Ascending aorta (tissue), 2 donors: Measurements from ENCODE around the gene TSSK2. TPM values are rescaled to one million over a fixed set of nuclear protein-coding genes. Genes with fewer than 3 reads are reported as not detected.

ENCODE experiments used
- DNase-seq, 2 donors: peaks; one replicate each; pipeline ENCODE4 v3.0.0-alpha.2; 2019; ENCODE audit warnings: low spot score in 2 of 2
- H3K27ac ChIP-seq, 2 donors: fragments of 200-600 bp; sonication (generic); one replicate each; pipeline ENCODE4 v1.5.1; 2016 to 2017; ENCODE audit warnings: mild to moderate bottlenecking in 1 of 2
- H3K27me3 ChIP-seq: fragments of 200-600 bp; sonication (generic); one replicate; pipeline ENCODE4 v1.5.1; 2017
- H3K36me3 ChIP-seq, 2 donors: fragments of 200-600 bp; sonication (generic); one replicate each; pipeline ENCODE4 v1.5.1; 2016
- H3K4me1 ChIP-seq, 2 donors: fragments of 200-600 bp; sonication (generic); one replicate each; pipeline ENCODE4 v1.5.1; 2016 to 2017; ENCODE audit warnings: mild to moderate bottlenecking in 1 of 2
- H3K4me3 ChIP-seq, 2 donors: fragments of 200-600 bp; sonication (generic); one replicate each; pipeline ENCODE4 v1.5.1; 2016 to 2017; ENCODE audit warnings: mild to moderate bottlenecking in 1 of 2
- H3K9me3 ChIP-seq, 2 donors: fragments of 200-600 bp; sonication (generic); one replicate each; pipeline ENCODE4 v1.5.1; 2016
- intact Hi-C: fragments of 100-400 bp; cut with DNase I; formaldehyde crosslinking; loops from one replicate; pipeline ENCODE4 v1.15.1; 2023
- total RNA-seq: library from RNA; depleted of rRNA; stranded (reverse); fragments of >200 nt; gene quantifications from one replicate; pipeline ENCODE4 v1.1.0, GENCODE V29; 2016
- TF ChIP-seq, protein P1 (sequence below), 3 experiments: fragments of 200-600 bp in 2 of 3; fragments of 450-650 bp in 1 of 3; sonication (generic) in 2 of 3; IDR thresholded peaks; one replicate each; pipeline ENCODE4 v1.5.1; 2016 to 2019; ENCODE audit warnings: antibody characterized with exemption in 3 of 3, mild to moderate bottlenecking in 1 of 3, moderate library complexity in 1 of 3

Gene TSSK2
- total RNA-seq, 1 donor from 2014 or later = not detected

DNA sequence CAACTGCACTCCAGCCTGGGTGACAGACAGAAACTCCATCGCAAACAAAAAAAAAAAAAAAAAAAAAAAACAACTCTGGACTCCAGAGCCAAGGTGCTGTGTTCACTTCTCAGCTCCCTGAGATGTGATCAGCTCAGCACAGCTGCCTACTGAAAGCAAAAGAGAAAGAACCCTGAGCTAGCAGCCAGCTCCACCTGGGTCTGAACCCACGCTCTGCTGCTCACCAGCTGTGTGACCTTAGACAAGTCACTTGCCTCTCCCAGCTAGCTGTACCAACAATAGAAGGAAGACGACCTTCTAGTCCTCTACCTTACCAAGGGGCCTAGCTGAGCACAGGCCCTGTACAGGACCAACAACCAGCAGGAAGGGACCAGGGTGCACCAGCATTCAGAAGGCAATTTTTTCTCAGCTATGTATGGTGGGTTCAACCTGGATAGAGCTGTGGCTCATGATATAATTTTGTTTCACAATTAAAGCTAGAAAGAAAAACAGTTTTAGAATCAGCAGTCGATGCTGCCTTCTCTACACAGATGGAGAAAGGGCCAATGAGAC, 12.7 kb upstream of the TSSK2 start:
- H3K4me3 ChIP-seq = no peak overlapping the region
- no peaks in the 10 kb centered on the region for H3K9me3 ChIP-seq
- H3K36me3 ChIP-seq = peaks cover 0 to 4% of the 10 kb centered on the region in 2 donors
- TF ChIP-seq, protein P1, sequence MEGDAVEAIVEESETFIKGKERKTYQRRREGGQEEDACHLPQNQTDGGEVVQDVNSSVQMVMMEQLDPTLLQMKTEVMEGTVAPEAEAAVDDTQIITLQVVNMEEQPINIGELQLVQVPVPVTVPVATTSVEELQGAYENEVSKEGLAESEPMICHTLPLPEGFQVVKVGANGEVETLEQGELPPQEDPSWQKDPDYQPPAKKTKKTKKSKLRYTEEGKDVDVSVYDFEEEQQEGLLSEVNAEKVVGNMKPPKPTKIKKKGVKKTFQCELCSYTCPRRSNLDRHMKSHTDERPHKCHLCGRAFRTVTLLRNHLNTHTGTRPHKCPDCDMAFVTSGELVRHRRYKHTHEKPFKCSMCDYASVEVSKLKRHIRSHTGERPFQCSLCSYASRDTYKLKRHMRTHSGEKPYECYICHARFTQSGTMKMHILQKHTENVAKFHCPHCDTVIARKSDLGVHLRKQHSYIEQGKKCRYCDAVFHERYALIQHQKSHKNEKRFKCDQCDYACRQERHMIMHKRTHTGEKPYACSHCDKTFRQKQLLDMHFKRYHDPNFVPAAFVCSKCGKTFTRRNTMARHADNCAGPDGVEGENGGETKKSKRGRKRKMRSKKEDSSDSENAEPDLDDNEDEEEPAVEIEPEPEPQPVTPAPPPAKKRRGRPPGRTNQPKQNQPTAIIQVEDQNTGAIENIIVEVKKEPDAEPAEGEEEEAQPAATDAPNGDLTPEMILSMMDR (IDR thresholded peaks at IDR 0.05) = no peak
- H3K27ac ChIP-seq = no peak overlapping the region
- peaks cover 22 to 27% of the 10 kb centered on the region in 2 donors for H3K4me1 ChIP-seq
- DNase-seq = no peak
- H3K27me3 ChIP-seq = no peaks in the 10 kb centered on the region
- intact Hi-C loops = no loop called here

- intact Hi-C loops = no loop called here
- H3K27me3 ChIP-seq = no peaks in the 10 kb centered on the region
- H3K36me3 ChIP-seq = peaks cover 0 to 4% of the 10 kb centered on the region in 2 donors
- TF ChIP-seq, protein P1 (IDR thresholded peaks at IDR 0.05) = no peak
- no peak overlapping the region for H3K27ac ChIP-seq
- H3K4me1 ChIP-seq = peaks cover 22 to 27% of the 10 kb centered on the region in 2 donors
- H3K4me3 ChIP-seq = peak overlapping the region in 1 of 2 donors; percentile 86
- H3K9me3 ChIP-seq = no peaks in the 10 kb centered on the region
- no peak for DNase-seq
Measured at GRCh38 chr22:19119949-19120348, 11.2 kb upstream of the TSSK2 start.

GRCh38 chr22:19120829-19121630, 10.1 kb upstream of the TSSK2 start:
- peak overlapping the region; percentile 83 to 87 for H3K27ac ChIP-seq
- peak overlapping the region; percentile 86 to 97 for H3K4me3 ChIP-seq
- intact Hi-C loops = no loop called here
- TF ChIP-seq, protein P1 (IDR thresholded peaks at IDR 0.05) = no peak
- no peaks in the 10 kb centered on the region for H3K9me3 ChIP-seq
- DNase-seq = no peak
- no peaks in the 10 kb centered on the region for H3K27me3 ChIP-seq
- H3K36me3 ChIP-seq = peaks cover 0 to 4% of the 10 kb centered on the region in 2 donors
- peaks cover 18 to 27% of the 10 kb centered on the region in 2 donors for H3K4me1 ChIP-seq

GRCh38 chr22:19121631-19122142, 9.4 kb upstream of the TSSK2 start:
- TF ChIP-seq, protein P1 (IDR thresholded peaks at IDR 0.05) = no peak
- Histone ChIP-seq H3K4me3 (peak overlapping the region; percentile 86 to 97), H3K4me1 (peaks cover 16 to 27% of the 10 kb centered on the region in 2 donors), H3K27ac (peak overlapping the region; percentile 83 to 87), H3K9me3 (no peaks in the 10 kb centered on the region), H3K27me3 (no peaks in the 10 kb centered on the region), H3K36me3 (peaks cover 0 to 4% of the 10 kb centered on the region in 2 donors)
- DNase-seq = no peak
- intact Hi-C loops = loop anchor here (1.0 kb wide), 2 partner anchors 23 to 57 kb away; partner anchors contain the start of genes ESS2 and SLC25A1

GRCh38 chr22:19122143-19122751, 8.9 kb upstream of the TSSK2 start, which contains the start of gene DGCR2:
Gene DGCR2 (minus strand): TSS chr22:19122412. CDS start chr22:19122206, 206 bp downstream.
- TF ChIP-seq, protein P1 (IDR thresholded peaks at IDR 0.05) = no peak
- DNase-seq = peak; percentile 87 to 98
- Histone ChIP-seq H3K27ac (peak within 1 kb of the TSS; percentile 83 to 87), H3K36me3 (peaks cover 0 to 4% of the 10 kb centered on the region in 2 donors), H3K4me3 (peak within 1 kb of the TSS; percentile 86 to 97), H3K9me3 (no peaks in the 10 kb centered on the region), H3K4me1 (peaks cover 16 to 27% of the 10 kb centered on the region in 2 donors), H3K27me3 (no peaks in the 10 kb centered on the region)
- intact Hi-C loops = loop anchor here (1.0 kb wide), 2 partner anchors 22 to 56 kb away; partner anchors contain the start of genes ESS2 and SLC25A1
